HG03175 (cell line): ENCODE results near the gene CHRDL1.
"Not testable (repeated sequence)": the region's sequence is repeated elsewhere in the genome, so short reads cannot be mapped to it uniquely, and the experiment has no call there.

ENCODE experiments used
- ATAC-seq: cut with Tn5 transposase; IDR thresholded peaks from one replicate; pipeline ENCODE4 v1.9.1; 2021; ENCODE audit warnings: mild to moderate bottlenecking, moderate library complexity; ENCODE audit not compliant: unreplicated experiment

The CHRDL1 gene

DNA sequence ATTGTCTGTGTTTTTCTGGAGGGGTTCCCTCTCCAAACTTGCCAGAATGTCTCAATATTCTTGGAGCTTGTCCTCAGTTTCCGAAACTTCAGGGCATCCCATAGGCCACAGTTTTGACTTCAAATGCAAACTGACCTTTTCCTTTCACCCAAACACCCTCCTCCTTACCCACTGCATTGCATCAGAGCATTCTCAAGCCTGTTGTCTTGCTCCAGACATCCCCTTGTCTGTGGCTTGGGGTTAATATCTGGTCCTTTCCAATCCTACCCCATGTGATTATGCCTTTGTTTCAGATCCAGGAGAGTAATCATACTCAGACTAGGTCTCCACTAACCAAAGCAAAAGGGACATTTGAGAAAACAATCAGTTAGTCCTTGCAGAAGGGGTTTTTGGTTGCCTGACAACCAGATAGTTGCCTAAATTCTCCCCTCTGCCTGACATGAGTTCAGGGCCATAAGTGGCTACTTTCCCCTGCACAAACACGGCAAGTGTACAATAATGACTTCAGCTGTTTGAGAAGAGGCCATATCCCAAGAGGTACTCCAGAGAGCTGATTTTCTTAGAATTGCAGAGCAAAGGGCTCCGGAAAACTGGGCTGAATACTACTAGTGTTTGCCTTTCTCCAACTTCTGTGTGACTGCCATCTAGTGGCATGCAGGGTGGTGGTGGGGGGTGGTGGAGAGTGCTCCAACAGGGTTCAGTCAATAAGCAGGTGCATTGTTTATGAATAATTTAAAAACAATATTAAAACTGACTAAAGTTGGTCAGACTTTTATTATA lies 130.2 kb downstream of the CHRDL1 start:
- peak; percentile 78 for ATAC-seq

DNA sequence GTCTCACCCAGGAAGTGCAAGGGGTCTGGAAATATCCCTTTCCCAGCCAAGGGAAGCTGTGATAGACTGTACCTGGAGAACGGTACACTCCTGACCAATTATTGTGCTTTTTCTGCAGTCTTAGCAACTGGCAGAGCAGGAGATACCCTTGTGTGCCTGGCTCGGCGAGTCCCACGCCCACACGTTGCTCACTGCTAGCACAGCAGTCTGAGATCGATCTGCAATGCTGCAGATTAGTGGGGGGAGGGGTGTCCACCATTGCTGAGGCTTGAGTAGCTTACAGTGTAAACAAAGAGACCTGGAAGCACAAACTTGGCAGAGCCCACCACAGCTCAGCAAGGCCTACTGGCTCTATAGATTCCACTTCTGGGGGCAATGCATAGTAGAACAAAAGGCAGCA lies 138.5 kb downstream of the CHRDL1 start:
- no peak for ATAC-seq

DNA sequence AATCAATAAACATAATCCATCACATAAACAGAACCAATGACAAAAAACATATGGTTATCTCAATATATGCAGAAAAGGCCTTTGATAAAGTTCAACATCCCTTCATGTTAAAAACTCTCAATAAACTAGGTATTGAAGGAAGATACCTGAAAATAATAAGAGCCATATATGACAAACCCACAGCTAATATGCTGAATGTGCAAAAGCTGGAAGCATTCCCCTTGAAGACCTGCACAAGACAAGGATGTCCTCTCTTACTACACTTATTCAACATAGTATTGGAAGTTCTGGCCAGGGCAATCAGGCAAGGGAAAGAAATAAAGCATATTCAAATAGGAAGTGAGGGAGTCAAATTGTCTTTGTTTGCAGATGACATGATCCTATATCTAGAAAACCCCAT lies 141.3 kb downstream of the CHRDL1 start:
- not testable (repeated sequence) for ATAC-seq

DNA sequence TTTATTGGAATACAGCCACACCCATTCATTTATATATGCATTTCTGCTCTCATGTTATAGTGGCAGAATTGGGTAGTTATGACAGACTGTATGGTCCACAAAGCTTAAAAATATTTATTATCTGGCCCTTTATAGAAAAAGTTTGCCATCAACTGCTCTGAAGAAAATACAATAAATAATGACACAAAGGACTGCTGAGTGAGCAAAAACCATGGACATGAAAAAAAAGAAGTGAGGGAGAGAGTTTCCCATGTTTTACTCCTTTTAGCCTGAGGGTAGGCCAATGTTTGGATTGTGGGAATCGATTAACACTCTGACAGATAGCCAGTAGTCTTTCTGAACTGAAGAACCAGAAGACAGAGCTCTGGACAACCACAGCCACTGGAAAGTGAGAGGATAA lies 149.2 kb downstream of the CHRDL1 start:
- no peak for ATAC-seq
